H9 (cell line): ENCODE measurements around the gene ARHGAP22. TPM values are rescaled to one million over a fixed set of nuclear protein-coding genes. Genes with fewer than 3 reads are reported as not detected.
A peak's percentile ranks its signal among the peaks of the same experiment; 100 is the strongest.

Source experiments
- DNase-seq: peaks from one replicate; pipeline ENCODE4 v3.0.0-alpha.2; 2017
- H2AFZ ChIP-seq: one replicate; pipeline ENCODE4 v1.6.1; 2013; ENCODE audit warnings: mild to moderate bottlenecking, low read length, control low read depth, moderate library complexity
- H2AK5ac ChIP-seq: 2 replicates; pipeline ENCODE4 v1.6.1; 2013; ENCODE audit warnings: low read length, control low read depth, mixed read lengths; ENCODE audit not compliant: insufficient read length
- H2BK120ac ChIP-seq: one replicate; pipeline ENCODE4 v1.6.1; 2013; ENCODE audit warnings: low read depth, mild to moderate bottlenecking, low read length, control low read depth, inconsistent platforms; ENCODE audit not compliant: poor library complexity, severe bottlenecking
- H2BK12ac ChIP-seq: 2 replicates; pipeline ENCODE4 v1.6.1; 2013; ENCODE audit warnings: low read length, control low read depth, mixed read lengths, low read depth; ENCODE audit not compliant: insufficient read length
- H2BK15ac ChIP-seq: 2 replicates; pipeline ENCODE4 v1.6.1; 2013; ENCODE audit warnings: low read depth, low read length, control low read depth
- H2BK20ac ChIP-seq: one replicate; pipeline ENCODE4 v1.6.1; 2013; ENCODE audit warnings: low read depth, mild to moderate bottlenecking, low read length, control low read depth, inconsistent platforms; ENCODE audit not compliant: poor library complexity, severe bottlenecking
- H2BK5ac ChIP-seq: 2 replicates; pipeline ENCODE4 v1.6.1; 2013; ENCODE audit warnings: low read length, control low read depth, mixed read lengths; ENCODE audit not compliant: insufficient read length
- H3K14ac ChIP-seq: 2 replicates; pipeline ENCODE4 v1.6.1; 2013; ENCODE audit warnings: low read length, control low read depth; ENCODE audit not compliant: insufficient read depth
- H3K18ac ChIP-seq: 2 replicates; pipeline ENCODE4 v1.6.1; 2013; ENCODE audit warnings: low read depth, mild to moderate bottlenecking, mixed read lengths, low read length, control low read depth; ENCODE audit not compliant: insufficient read length
- H3K23ac ChIP-seq: 2 replicates; pipeline ENCODE4 v1.6.1; 2013; ENCODE audit warnings: low read length, control low read depth, mixed read lengths, low read depth; ENCODE audit not compliant: insufficient read length
- H3K23me2 ChIP-seq: 2 replicates; pipeline ENCODE4 v1.6.1; 2013; ENCODE audit warnings: low read depth, mild to moderate bottlenecking, mixed read lengths, low read length, control low read depth; ENCODE audit not compliant: insufficient read length, poor library complexity, severe bottlenecking
- H3K27ac ChIP-seq: 2 replicates; pipeline ENCODE4 v1.5.1; 2013; ENCODE audit warnings: low read length, control low read depth, mixed read lengths, low read depth; ENCODE audit not compliant: insufficient read length
- H3K27me3 ChIP-seq: 2 replicates; pipeline ENCODE4 v1.6.1; 2013; ENCODE audit warnings: low read length, control low read depth, inconsistent platforms; ENCODE audit not compliant: insufficient read depth
- H3K4ac ChIP-seq: 2 replicates; pipeline ENCODE4 v1.6.1; 2013; ENCODE audit warnings: low read depth, mild to moderate bottlenecking, control low read depth, inconsistent platforms, low read length, moderate library complexity
- H3K4me1 ChIP-seq: 2 replicates; pipeline ENCODE4 v1.6.1; 2013; ENCODE audit warnings: low read length, control low read depth, inconsistent platforms; ENCODE audit not compliant: insufficient read depth
- H3K4me2 ChIP-seq: 2 replicates; pipeline ENCODE4 v1.6.1; 2013; ENCODE audit warnings: low read length, control low read depth, mixed read lengths; ENCODE audit not compliant: insufficient read length, insufficient read depth
- H3K56ac ChIP-seq: 2 replicates; pipeline ENCODE4 v1.6.1; 2013; ENCODE audit warnings: low read depth, mild to moderate bottlenecking, mixed read lengths, low read length, control low read depth; ENCODE audit not compliant: insufficient read length
- H3K79me1 ChIP-seq: 2 replicates; pipeline ENCODE4 v1.6.1; 2013; ENCODE audit warnings: low read depth, mild to moderate bottlenecking, moderate library complexity, low read length, control low read depth, inconsistent platforms; ENCODE audit not compliant: insufficient read depth, poor library complexity, severe bottlenecking
- H3K79me2 ChIP-seq: 2 replicates; pipeline ENCODE4 v1.6.1; 2013; ENCODE audit warnings: low read length, control low read depth, inconsistent platforms; ENCODE audit not compliant: insufficient read depth
- H3K9ac ChIP-seq: 2 replicates; pipeline ENCODE4 v1.6.1; 2013; ENCODE audit warnings: low read length, control low read depth, mixed read lengths; ENCODE audit not compliant: insufficient read length; ENCODE audit errors: extremely low read depth
- H3K9me3 ChIP-seq: one replicate; pipeline ENCODE4 v1.6.1; 2013; ENCODE audit warnings: low read depth, low read length, inconsistent platforms; ENCODE audit not compliant: control insufficient read depth
- H3T11ph ChIP-seq: one replicate; pipeline ENCODE4 v1.6.1; 2013; ENCODE audit warnings: mild to moderate bottlenecking, low read length, control low read depth, inconsistent platforms
- H4K20me1 ChIP-seq: one replicate; pipeline ENCODE4 v1.6.1; 2013; ENCODE audit not compliant: control insufficient read depth, insufficient read length, insufficient read depth
- H4K5ac ChIP-seq: 2 replicates; pipeline ENCODE4 v1.6.1; 2013; ENCODE audit warnings: low read depth, mild to moderate bottlenecking, mixed read lengths, low read length, control low read depth; ENCODE audit not compliant: insufficient read length
- H4K8ac ChIP-seq: replicated peaks from 2 replicates; pipeline ENCODE4 v1.6.1; 2013; ENCODE audit warnings: low read length, control low read depth, mixed read lengths, low read depth; ENCODE audit not compliant: insufficient read length
- H4K91ac ChIP-seq: 2 replicates; pipeline ENCODE4 v1.6.1; 2013; ENCODE audit warnings: low read depth, mild to moderate bottlenecking, moderate library complexity, mixed read lengths, low read length, control low read depth; ENCODE audit not compliant: insufficient read length
- H3K27ac Mint-ChIP-seq, 3 experiments: 2 replicates in 2 of 3; 3 replicates in 1 of 3; pipeline ENCODE4 v1.8.0; 2020 to 2021; ENCODE audit warnings: mixed read lengths in 3 of 3, mild to moderate bottlenecking in 1 of 3, moderate library complexity in 1 of 3
- H3K27me3 Mint-ChIP-seq: 2 replicates; pipeline ENCODE4 v1.8.0; 2021; ENCODE audit warnings: low read depth, mild to moderate bottlenecking, moderate library complexity, mixed read lengths
- H3K36me3 Mint-ChIP-seq, 3 experiments: 2 replicates in 2 of 3; 3 replicates in 1 of 3; pipeline ENCODE4 v1.8.0; 2020 to 2021; ENCODE audit warnings: low read depth in 3 of 3, mixed read lengths in 3 of 3; ENCODE audit not compliant: insufficient read depth in 1 of 3
- H3K4me1 Mint-ChIP-seq, 2 experiments: 2 replicates each; pipeline ENCODE4 v1.8.0; 2020; ENCODE audit warnings: mixed read lengths in 2 of 2
- H3K4me3 Mint-ChIP-seq, 2 experiments: 2 replicates in 1 of 2; 3 replicates in 1 of 2; pipeline ENCODE4 v1.8.0; 2020 to 2021; ENCODE audit warnings: mild to moderate bottlenecking in 2 of 2, mixed read lengths in 2 of 2, moderate library complexity in 1 of 2
- H3K9me3 Mint-ChIP-seq, 2 experiments: 2 replicates in 1 of 2; 3 replicates in 1 of 2; pipeline ENCODE4 v1.8.0; 2020; ENCODE audit warnings: mild to moderate bottlenecking in 2 of 2, mixed read lengths in 2 of 2, moderate library complexity in 1 of 2
- CTCF ChIP-seq: fragments of 200-600 bp; sonication (generic); conservative IDR thresholded peaks from 3 replicates; pipeline ENCODE4 v1.8.0; 2021; ENCODE audit warnings: antibody characterized with exemption, mild to moderate bottlenecking
- WGBS: extraction: QIAGEN DNeasy Blood & Tissue Kit; methylation state at CpG from one replicate; pipeline ENCODE4 v1.1.7; 2013; ENCODE audit warnings: missing lambda C conversion rate, low lambda C conversion rate, mixed read lengths; ENCODE audit not compliant: insufficient read length; ENCODE audit errors: extremely low coverage; 5-methylcytosine and 5-hydroxymethylcytosine counted together
- total RNA-seq: library from RNA; stranded (reverse); gene quantifications from 2 replicates; pipeline ENCODE4 v1.2.1, GENCODE V29; 2021

ARHGAP22 gene
- total RNA-seq, 1 experiment from 2014 or later = 7.4 TPM

- Histone ChIP-seq H3K9me3 (no peaks in the 10 kb centered on the region), H3K23me2 (no peaks in the 10 kb centered on the region), H4K8ac (no peak overlapping the region), H3K79me1 (no peaks in the 10 kb centered on the region), H3K79me2 (no peaks in the 10 kb centered on the region), H2AK5ac (no peak overlapping the region), H3K27ac (no peak overlapping the region), H2BK15ac (no peak overlapping the region), H2AFZ (no peak overlapping the region), H4K5ac (no peak overlapping the region), H3K14ac (no peak overlapping the region), H3K4me1 (peaks cover 3% of the 10 kb centered on the region; the same call in 1 of the 2 replicates), H3K18ac (no peak overlapping the region), H2BK120ac (no peak overlapping the region), H2BK5ac (no peak overlapping the region), H2BK12ac (no peak overlapping the region), H3K9ac (no peak overlapping the region), H3K4me2 (no peak overlapping the region), H4K20me1 (no peaks in the 10 kb centered on the region), H3K23ac (no peak overlapping the region), H3K27me3 (no peaks in the 10 kb centered on the region), H4K91ac (no peak overlapping the region), H3K56ac (no peak overlapping the region), H3T11ph (no peak overlapping the region), H3K4ac (no peak overlapping the region), H2BK20ac (no peak overlapping the region)
- peaks cover 0 to 3% of the 10 kb centered on the region in 2 experiments; a peak in 1 of 5 replicates for H3K9me3 Mint-ChIP-seq
- no peak overlapping the region for H3K4me3 Mint-ChIP-seq
- peaks cover 16 to 17% of the 10 kb centered on the region in 2 experiments for H3K4me1 Mint-ChIP-seq
- H3K27ac Mint-ChIP-seq = peak overlapping the region in 2 of 3 experiments; percentile 55 to 61; a peak in 2 of 7 replicates
- no peak for DNase-seq
- H3K36me3 Mint-ChIP-seq = no peaks in the 10 kb centered on the region; a peak in 1 of 7 replicates
- peaks cover 2% of the 10 kb centered on the region; the same call in 1 of the 2 replicates for H3K27me3 Mint-ChIP-seq
- no peak for TF ChIP-seq CTCF
- WGBS = no CpG with 5 or more reads among the region's 10 CpGs
These were observed 56.9 kb downstream of the ARHGAP22 start for GRCh38 chr10:48547981-48548380.
